B cell (primary cell): Measurements from ENCODE around the gene BMPR1A.

Source experiments
- EZH2 ChIP-seq: IDR thresholded peaks from 2 replicates; pipeline ENCODE4 v1.6.1; 2012; ENCODE audit warnings: borderline replicate concordance, low read depth, mild to moderate bottlenecking, moderate library complexity, low read length; ENCODE audit not compliant: insufficient read depth, poor library complexity, severe bottlenecking
- TF ChIP-seq, protein P1 (sequence below): fragments of 200-600 bp; IDR thresholded peaks from one replicate; pipeline ENCODE4 v1.8.0; 2022; ENCODE audit warnings: antibody characterized with exemption, mild to moderate bottlenecking

- TF ChIP-seq, protein P1, sequence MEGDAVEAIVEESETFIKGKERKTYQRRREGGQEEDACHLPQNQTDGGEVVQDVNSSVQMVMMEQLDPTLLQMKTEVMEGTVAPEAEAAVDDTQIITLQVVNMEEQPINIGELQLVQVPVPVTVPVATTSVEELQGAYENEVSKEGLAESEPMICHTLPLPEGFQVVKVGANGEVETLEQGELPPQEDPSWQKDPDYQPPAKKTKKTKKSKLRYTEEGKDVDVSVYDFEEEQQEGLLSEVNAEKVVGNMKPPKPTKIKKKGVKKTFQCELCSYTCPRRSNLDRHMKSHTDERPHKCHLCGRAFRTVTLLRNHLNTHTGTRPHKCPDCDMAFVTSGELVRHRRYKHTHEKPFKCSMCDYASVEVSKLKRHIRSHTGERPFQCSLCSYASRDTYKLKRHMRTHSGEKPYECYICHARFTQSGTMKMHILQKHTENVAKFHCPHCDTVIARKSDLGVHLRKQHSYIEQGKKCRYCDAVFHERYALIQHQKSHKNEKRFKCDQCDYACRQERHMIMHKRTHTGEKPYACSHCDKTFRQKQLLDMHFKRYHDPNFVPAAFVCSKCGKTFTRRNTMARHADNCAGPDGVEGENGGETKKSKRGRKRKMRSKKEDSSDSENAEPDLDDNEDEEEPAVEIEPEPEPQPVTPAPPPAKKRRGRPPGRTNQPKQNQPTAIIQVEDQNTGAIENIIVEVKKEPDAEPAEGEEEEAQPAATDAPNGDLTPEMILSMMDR: no peak
- TF ChIP-seq EZH2: no peak
Observed at GRCh38 chr10:86856156-86856555, 99.7 kb downstream of the BMPR1A start.
